NCI-H2029 treated with DMSO at 0.1 percent for 48 hours (cell line): ENCODE data around the gene SFTPA2.
A peak's percentile ranks its signal among the peaks of the same experiment; 100 is the strongest.
"Not testable (repeated sequence)": the region's sequence is repeated elsewhere in the genome, so short reads cannot be mapped to it uniquely, and the experiment has no call there.

Experiments
- DNase-seq: peaks from one replicate; lab custom pipeline; 2025; lab: John Stamatoyannopoulos, UW

SFTPA2 gene

GRCh38 chr10:79509934-79510508 is 50.2 kb downstream of the SFTPA2 start:
- DNase-seq: not testable (repeated sequence)

GRCh38 chr10:79509306-79509933 is 50.8 kb downstream of the SFTPA2 start:
- DNase-seq: not testable (repeated sequence)

- not testable (repeated sequence) for DNase-seq
Observed at GRCh38 chr10:79508245-79508644, 52.0 kb downstream of the SFTPA2 start.

GRCh38 chr10:79507440-79508167 is 52.6 kb downstream of the SFTPA2 start:
- peak; percentile 36 for DNase-seq
